Measurements from ENCODE around the gene RCSD1.

DNA sequence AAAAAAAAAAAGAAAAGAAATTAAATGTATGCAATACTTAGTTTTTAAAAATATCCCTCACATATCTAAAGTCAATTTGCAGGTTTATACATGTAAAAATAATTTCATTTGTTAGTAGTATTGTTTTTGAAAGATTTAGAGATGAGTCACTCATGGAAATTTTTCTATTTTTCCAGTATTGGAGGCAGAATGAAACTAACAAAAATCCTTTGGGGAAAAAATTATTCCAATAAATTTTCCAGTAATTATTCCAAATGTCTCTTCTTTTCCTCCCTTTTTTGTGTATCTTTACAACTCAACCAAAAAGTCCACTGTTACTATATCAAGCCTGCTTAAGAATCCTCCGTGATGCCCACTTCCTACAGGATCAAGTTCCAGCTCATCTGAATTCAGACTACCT lies 121.6 kb downstream of the RCSD1 start:
- TF ChIP-seq, protein P1, sequence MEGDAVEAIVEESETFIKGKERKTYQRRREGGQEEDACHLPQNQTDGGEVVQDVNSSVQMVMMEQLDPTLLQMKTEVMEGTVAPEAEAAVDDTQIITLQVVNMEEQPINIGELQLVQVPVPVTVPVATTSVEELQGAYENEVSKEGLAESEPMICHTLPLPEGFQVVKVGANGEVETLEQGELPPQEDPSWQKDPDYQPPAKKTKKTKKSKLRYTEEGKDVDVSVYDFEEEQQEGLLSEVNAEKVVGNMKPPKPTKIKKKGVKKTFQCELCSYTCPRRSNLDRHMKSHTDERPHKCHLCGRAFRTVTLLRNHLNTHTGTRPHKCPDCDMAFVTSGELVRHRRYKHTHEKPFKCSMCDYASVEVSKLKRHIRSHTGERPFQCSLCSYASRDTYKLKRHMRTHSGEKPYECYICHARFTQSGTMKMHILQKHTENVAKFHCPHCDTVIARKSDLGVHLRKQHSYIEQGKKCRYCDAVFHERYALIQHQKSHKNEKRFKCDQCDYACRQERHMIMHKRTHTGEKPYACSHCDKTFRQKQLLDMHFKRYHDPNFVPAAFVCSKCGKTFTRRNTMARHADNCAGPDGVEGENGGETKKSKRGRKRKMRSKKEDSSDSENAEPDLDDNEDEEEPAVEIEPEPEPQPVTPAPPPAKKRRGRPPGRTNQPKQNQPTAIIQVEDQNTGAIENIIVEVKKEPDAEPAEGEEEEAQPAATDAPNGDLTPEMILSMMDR (conservative IDR thresholded peaks at IDR 0.05; ENCODE audit: low read length): no peak
- TF ChIP-seq EZH2phosphoT487 (IDR thresholded peaks at IDR 0.05; ENCODE audit: borderline replicate concordance): no peak
